ENCODE data around the gene AKNAD1.

AKNAD1 gene

GRCh38 chr1:108780937-108781574 is 75.8 kb downstream of the AKNAD1 start:
- no peak for DNase-seq

DNA sequence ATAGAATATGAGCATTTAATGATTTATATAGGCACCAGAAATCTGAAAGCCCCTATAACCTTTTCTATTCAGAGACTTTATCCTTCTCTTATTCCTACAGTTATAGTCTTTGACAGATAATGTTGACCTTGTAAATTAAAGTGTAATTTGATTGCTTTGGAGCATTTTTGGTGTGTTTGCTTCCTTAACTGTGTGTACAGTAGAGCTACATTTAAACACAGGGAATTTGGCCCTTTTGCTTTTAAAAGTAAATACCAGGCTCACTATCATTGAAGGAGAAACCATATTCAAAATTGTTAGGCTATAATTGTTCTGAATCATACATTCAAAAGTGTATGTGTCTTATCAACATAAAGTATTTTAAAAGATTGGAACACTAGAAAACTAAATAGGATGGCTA is 77.4 kb downstream of the AKNAD1 start:
- no peak for DNase-seq

GRCh38 chr1:108777839-108778238 is 79.1 kb downstream of the AKNAD1 start:
- no peak for DNase-seq

- no peak for DNase-seq
Measured at GRCh38 chr1:108767708-108768107, 89.2 kb downstream of the AKNAD1 start.

GRCh38 chr1:108767115-108767514 is 89.8 kb downstream of the AKNAD1 start:
- no peak for DNase-seq
